ENCODE measurements around the gene MAB21L4.

Gene MAB21L4

DNA sequence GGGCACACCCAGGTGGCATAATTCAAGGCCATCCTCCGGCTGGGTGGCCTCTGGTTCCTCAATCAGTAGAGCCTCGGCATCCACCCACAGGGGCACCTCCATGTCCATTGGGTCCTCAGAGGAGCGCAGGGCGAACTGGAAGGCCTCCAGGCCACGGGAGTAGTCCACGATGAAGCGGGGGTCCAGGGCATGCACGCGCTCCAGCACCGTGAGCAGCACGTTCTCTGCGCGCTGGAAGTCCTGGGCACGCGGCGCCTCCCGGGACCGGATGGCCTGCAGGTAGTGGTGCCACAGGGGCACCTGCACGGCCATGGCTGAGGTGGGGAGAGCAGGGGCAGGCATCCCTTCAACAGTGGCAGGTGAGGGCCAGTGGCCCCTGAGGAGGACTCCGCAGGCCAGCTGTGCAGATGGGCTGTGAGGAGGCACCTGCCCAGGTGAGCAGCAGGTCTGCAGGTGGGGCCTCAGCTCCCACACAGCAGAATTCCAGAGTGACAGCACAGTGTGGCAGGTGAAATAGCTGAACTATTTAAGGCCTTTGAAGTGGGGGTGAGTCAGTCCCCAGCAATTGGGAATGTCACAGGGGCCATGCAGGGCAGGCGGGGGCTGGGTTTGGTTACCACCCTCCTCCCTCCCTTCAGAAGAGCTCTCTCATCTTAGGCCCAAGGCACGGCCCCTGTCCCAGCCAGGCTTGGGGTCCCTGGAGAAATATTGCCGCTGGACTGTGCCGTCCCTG lies at the start of gene MAB21L4:
MAB21L4 (minus strand) TSS at position 501 of the 733 bp plus-strand sequence; CDS start at position 342, 159 bp downstream.
- H3K36me3 ChIP-seq, result no peaks in the 10 kb centered on the region
- TF ChIP-seq, protein P1, sequence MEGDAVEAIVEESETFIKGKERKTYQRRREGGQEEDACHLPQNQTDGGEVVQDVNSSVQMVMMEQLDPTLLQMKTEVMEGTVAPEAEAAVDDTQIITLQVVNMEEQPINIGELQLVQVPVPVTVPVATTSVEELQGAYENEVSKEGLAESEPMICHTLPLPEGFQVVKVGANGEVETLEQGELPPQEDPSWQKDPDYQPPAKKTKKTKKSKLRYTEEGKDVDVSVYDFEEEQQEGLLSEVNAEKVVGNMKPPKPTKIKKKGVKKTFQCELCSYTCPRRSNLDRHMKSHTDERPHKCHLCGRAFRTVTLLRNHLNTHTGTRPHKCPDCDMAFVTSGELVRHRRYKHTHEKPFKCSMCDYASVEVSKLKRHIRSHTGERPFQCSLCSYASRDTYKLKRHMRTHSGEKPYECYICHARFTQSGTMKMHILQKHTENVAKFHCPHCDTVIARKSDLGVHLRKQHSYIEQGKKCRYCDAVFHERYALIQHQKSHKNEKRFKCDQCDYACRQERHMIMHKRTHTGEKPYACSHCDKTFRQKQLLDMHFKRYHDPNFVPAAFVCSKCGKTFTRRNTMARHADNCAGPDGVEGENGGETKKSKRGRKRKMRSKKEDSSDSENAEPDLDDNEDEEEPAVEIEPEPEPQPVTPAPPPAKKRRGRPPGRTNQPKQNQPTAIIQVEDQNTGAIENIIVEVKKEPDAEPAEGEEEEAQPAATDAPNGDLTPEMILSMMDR (IDR thresholded peaks at IDR 0.05), result no peak
- H3K4me1 ChIP-seq (ENCODE audit: control insufficient read depth in 1 of 2, insufficient read depth in 1 of 2, low read depth in 1 of 2, low read length in 1 of 2), result no peaks in the 10 kb centered on the region
- H3K27ac ChIP-seq, result no peak within 1 kb of the TSS
- no peak within 1 kb of the TSS for H3K4me3 ChIP-seq (ENCODE audit: low read depth in 1 of 2, low read length in 1 of 2)
- no peaks in the 10 kb centered on the region for H3K9me3 ChIP-seq
- no peaks in the 10 kb centered on the region for H3K27me3 ChIP-seq

DNA sequence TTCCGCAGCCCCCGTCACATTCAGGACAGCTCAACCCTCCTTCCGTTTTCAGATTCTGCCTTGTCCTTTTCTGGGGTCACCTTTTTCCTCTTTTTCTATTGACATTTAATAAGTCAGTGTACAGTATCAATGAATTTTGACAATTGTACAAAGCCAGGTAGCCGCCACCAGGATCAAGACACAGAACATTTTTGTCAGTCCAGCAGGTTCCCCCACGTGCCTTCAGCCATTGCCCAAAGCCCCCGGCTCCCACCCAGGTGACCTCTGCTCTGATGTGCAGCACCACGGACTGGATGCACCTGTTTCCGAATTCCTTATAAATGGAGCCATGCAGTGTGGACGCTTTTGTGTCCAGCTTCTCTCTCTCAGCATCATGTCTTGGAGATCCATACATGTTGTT lies 40.1 kb upstream of the MAB21L4 start:
- H3K27ac ChIP-seq, result no peak overlapping the region
- H3K27me3 ChIP-seq, result peaks cover 6% of the 10 kb centered on the region
- no peaks in the 10 kb centered on the region for H3K9me3 ChIP-seq
- H3K4me3 ChIP-seq (ENCODE audit: low read depth in 1 of 2, low read length in 1 of 2), result no peak overlapping the region
- TF ChIP-seq, protein P1 (IDR thresholded peaks at IDR 0.05), result no peak
- no peaks in the 10 kb centered on the region for H3K36me3 ChIP-seq
- no peaks in the 10 kb centered on the region for H3K4me1 ChIP-seq (ENCODE audit: control insufficient read depth in 1 of 2, insufficient read depth in 1 of 2, low read depth in 1 of 2, low read length in 1 of 2)

GRCh38 chr2:240935103-240935876 lies 39.3 kb upstream of the MAB21L4 start:
- TF ChIP-seq, protein P1 (IDR thresholded peaks at IDR 0.05), result no peak
- Histone ChIP-seq H3K27ac (no peak overlapping the region), H3K27me3 (peaks cover 6% of the 10 kb centered on the region), H3K4me3 (ENCODE audit: low read depth in 1 of 2, low read length in 1 of 2) (no peak overlapping the region), H3K36me3 (no peaks in the 10 kb centered on the region), H3K9me3 (no peaks in the 10 kb centered on the region), H3K4me1 (ENCODE audit: control insufficient read depth in 1 of 2, insufficient read depth in 1 of 2, low read depth in 1 of 2, low read length in 1 of 2) (no peaks in the 10 kb centered on the region)

DNA sequence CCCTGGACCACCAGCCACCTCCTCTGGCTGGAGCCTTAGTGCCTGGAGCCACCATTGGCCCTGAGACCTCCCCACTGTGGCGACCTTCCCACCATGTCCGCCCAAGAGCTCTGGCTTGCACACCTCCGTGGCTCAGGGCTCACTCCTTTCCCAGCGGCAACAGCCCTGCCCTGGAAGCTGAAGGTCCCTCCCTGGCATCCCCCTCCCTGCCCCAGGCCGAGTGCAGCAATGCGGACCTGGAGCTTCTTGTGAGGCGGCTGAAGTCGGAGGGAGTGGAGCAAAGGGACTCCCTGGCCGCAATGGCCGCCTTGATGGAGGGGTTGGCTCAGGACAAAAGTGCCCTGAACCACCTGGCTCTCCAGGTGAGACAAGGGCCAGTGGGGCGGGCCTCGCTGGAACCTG lies 38.7 kb upstream of the MAB21L4 start:
- Histone ChIP-seq H3K36me3 (no peaks in the 10 kb centered on the region), H3K27me3 (peaks cover 4% of the 10 kb centered on the region), H3K27ac (no peak overlapping the region), H3K9me3 (no peaks in the 10 kb centered on the region), H3K4me1 (ENCODE audit: control insufficient read depth in 1 of 2, insufficient read depth in 1 of 2, low read depth in 1 of 2, low read length in 1 of 2) (no peaks in the 10 kb centered on the region), H3K4me3 (ENCODE audit: low read depth in 1 of 2, low read length in 1 of 2) (no peak overlapping the region)
- TF ChIP-seq, protein P1 (IDR thresholded peaks at IDR 0.05), result no peak

- Histone ChIP-seq H3K36me3 (no peaks in the 10 kb centered on the region), H3K9me3 (no peaks in the 10 kb centered on the region), H3K4me1 (ENCODE audit: control insufficient read depth in 1 of 2, insufficient read depth in 1 of 2, low read depth in 1 of 2, low read length in 1 of 2) (no peaks in the 10 kb centered on the region), H3K4me3 (ENCODE audit: low read depth in 1 of 2, low read length in 1 of 2) (no peak overlapping the region), H3K27ac (no peak overlapping the region), H3K27me3 (no peaks in the 10 kb centered on the region)
- TF ChIP-seq, protein P1 (IDR thresholded peaks at IDR 0.05), result no peak
Observed at GRCh38 chr2:240933966-240934700, 38.2 kb upstream of the MAB21L4 start.

Measured in neutrophil (primary cell).